ENCODE data around the gene PRKACA. TPM values are rescaled to one million over a fixed set of nuclear protein-coding genes. Genes with fewer than 3 reads are reported as not detected.
A peak's percentile ranks its signal among the peaks of the same experiment; 100 is the strongest.

PRKACA gene
- total and polyA plus RNA-seq, 10 of the 15 experiments (the other 5 are each of a cell fraction or from before 2014, with no cell fraction given): 0.53 to 68.5 (median 11.2) TPM

DNA sequence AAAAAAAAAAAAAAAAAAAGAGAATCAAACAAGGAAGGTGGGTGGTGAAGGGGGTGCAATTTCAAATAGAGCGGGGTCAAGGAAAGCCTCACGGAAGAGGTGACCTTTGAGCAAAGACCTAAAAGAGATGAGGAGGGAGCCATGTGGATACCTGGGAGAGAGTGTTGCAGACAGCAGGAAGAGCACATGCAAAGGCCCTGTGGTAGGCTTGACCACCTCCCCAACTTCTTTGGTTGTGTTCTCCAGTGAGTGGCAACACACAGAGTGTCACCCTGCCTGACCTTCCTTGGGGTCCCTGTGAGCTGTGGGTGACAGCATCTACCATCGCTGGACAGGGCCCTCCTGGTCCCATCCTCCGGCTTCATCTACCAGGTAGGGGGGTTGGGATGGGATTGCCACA, 67.0 kb downstream of the PRKACA start (continued):
- TF ChIP-seq, protein P1, sequence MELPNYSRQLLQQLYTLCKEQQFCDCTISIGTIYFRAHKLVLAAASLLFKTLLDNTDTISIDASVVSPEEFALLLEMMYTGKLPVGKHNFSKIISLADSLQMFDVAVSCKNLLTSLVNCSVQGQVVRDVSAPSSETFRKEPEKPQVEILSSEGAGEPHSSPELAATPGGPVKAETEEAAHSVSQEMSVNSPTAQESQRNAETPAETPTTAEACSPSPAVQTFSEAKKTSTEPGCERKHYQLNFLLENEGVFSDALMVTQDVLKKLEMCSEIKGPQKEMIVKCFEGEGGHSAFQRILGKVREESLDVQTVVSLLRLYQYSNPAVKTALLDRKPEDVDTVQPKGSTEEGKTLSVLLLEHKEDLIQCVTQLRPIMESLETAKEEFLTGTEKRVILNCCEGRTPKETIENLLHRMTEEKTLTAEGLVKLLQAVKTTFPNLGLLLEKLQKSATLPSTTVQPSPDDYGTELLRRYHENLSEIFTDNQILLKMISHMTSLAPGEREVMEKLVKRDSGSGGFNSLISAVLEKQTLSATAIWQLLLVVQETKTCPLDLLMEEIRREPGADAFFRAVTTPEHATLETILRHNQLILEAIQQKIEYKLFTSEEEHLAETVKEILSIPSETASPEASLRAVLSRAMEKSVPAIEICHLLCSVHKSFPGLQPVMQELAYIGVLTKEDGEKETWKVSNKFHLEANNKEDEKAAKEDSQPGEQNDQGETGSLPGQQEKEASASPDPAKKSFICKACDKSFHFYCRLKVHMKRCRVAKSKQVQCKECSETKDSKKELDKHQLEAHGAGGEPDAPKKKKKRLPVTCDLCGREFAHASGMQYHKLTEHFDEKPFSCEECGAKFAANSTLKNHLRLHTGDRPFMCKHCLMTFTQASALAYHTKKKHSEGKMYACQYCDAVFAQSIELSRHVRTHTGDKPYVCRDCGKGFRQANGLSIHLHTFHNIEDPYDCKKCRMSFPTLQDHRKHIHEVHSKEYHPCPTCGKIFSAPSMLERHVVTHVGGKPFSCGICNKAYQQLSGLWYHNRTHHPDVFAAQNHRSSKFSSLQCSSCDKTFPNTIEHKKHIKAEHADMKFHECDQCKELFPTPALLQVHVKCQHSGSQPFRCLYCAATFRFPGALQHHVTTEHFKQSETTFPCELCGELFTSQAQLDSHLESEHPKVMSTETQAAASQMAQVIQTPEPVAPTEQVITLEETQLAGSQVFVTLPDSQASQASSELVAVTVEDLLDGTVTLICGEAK (IDR thresholded peaks at IDR 0.05; ENCODE audit: borderline replicate concordance): no peak

DNA sequence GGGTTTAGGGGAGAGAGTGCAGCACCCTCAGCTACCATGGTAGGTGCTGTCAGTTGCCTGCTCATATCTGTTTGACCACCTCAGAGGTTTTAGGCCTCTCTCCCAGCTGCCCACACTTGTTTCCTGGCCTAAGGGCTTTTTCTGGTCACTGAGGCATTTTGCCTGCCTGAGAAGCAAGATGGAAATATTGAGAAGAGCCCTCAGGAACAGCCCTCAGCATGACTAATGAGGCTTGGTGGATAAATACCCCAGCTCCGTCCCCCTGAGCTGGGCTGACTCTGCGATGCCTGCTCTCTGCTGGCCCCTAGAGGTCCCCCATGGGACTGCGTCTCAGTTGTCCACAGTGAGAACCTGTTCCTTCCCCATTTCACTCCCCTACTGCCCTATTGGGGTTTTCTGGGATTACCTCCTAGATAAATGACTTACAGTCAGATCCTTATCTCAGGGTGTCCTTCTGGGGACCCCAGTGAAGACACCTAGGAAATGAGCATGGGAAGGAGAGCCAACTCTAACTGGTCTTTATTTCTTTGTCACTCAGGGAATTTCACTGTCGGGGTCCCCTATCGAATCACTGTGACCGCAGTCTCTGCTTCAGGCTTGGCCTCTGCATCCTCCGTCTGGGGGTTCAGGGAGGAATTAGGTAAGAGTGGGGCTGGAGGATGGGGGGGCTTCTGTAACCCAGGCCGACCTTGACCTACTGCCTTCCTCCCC, 69.0 kb downstream of the PRKACA start:
- POLR2A ChIA-PET: interaction anchor here (0.5 to 1.1 kb wide), 3 partner anchors 11 to 56 kb away, joined by 3 to 4 read pairs (median 4); partner anchors contain the start of gene MISP3
- H3K27ac ChIP-seq (ENCODE audit: control insufficient read depth, insufficient read depth): no peak overlapping the region
- TF ChIP-seq, protein P2, sequence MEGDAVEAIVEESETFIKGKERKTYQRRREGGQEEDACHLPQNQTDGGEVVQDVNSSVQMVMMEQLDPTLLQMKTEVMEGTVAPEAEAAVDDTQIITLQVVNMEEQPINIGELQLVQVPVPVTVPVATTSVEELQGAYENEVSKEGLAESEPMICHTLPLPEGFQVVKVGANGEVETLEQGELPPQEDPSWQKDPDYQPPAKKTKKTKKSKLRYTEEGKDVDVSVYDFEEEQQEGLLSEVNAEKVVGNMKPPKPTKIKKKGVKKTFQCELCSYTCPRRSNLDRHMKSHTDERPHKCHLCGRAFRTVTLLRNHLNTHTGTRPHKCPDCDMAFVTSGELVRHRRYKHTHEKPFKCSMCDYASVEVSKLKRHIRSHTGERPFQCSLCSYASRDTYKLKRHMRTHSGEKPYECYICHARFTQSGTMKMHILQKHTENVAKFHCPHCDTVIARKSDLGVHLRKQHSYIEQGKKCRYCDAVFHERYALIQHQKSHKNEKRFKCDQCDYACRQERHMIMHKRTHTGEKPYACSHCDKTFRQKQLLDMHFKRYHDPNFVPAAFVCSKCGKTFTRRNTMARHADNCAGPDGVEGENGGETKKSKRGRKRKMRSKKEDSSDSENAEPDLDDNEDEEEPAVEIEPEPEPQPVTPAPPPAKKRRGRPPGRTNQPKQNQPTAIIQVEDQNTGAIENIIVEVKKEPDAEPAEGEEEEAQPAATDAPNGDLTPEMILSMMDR (IDR thresholded peaks at IDR 0.05 in 2 of 3, conservative IDR thresholded peaks at IDR 0.05 in 1 of 3; ENCODE audit: control insufficient read depth in 2 of 3, extremely low read depth in 1 of 3, insufficient read depth in 1 of 3, low read depth in 3 of 3, low read length in 3 of 3): peak; percentile 73 to 95 (median 92)
- TF ChIP-seq SMC3 (IDR thresholded peaks at IDR 0.05; ENCODE audit: borderline replicate concordance, low read length) (peak; percentile 52; the same call in 1 of the 2 replicates), SIX5 (IDR thresholded peaks at IDR 0.05; ENCODE audit: low read depth, low read length, severe bottlenecking) (no peak), RAD21 (IDR thresholded peaks at IDR 0.05; ENCODE audit: insufficient read depth, low read depth, low read length) (peak; percentile 57), CBX3 (IDR thresholded peaks at IDR 0.05; ENCODE audit: borderline replicate concordance, low read depth) (no peak), YY1 (IDR thresholded peaks at IDR 0.05; ENCODE audit: low read depth, low read length) (peak; percentile 61), BMI1 (IDR thresholded peaks at IDR 0.05; ENCODE audit: borderline replicate concordance) (no peak)
- intact Hi-C loops (cut with micrococcal nuclease; ENCODE audit: unreplicated experiment): no loop called here
- H3K9me3 ChIP-seq (replicated peaks; ENCODE audit: control insufficient read depth, insufficient read depth, low read length): peaks cover 2% of the 10 kb centered on the region; the same call in 1 of the 3 replicates
- BruUV-seq (replicated peaks): no TSS peak
- CTCF ChIA-PET: interaction anchor here (0.5 to 9.2 kb wide), 17 partner anchors 10 to 168 kb away, joined by 3 to 81 read pairs (median 4); partner anchors contain the start of genes BRME1, CC2D1A, DCAF15 and IL27RA
- peak; percentile 87 for ATAC-seq
- no peak overlapping the region for H3K9ac ChIP-seq (ENCODE audit: control insufficient read depth, insufficient read depth, low read length)
- no peaks in the 10 kb centered on the region for H3K4me1 ChIP-seq (ENCODE audit: control insufficient read depth, insufficient read depth, low read length)
- no peaks in the 10 kb centered on the region for H4K20me1 ChIP-seq (ENCODE audit: control insufficient read depth, insufficient read depth)
- no peaks in the 10 kb centered on the region for H3K79me2 ChIP-seq (ENCODE audit: control insufficient read depth, insufficient read depth, low read length)
- peaks cover 17 to 18% of the 10 kb centered on the region in 2 experiments for H3K36me3 ChIP-seq (ENCODE audit: control insufficient read depth in 2 of 2, insufficient read depth in 2 of 2, low read length in 1 of 2)
- H3K4me2 ChIP-seq (ENCODE audit: control insufficient read depth, insufficient read depth): no peak overlapping the region
- SMC1A ChIA-PET (ENCODE audit: uncharacterized antibody, unreplicated experiment): interaction anchor here (0.6 to 2.3 kb wide), 5 partner anchors 11 to 168 kb away, joined by 4 to 8 read pairs (median 4); partner anchors contain the start of gene IL27RA
- WGBS (ENCODE audit: insufficient coverage, insufficient replicate concordance, low lambda C conversion rate, missing lambda C conversion rate): 65% methylated on average over 8 of the region's 8 CpGs
- DNase-seq (ENCODE audit: low read depth, low spot score): no peak
- no peak overlapping the region for H3K4me3 ChIP-seq
- RAD21 ChIA-PET (ENCODE audit: unreplicated experiment): interaction anchor here (1.0 to 1.6 kb wide), 6 partner anchors 17 to 167 kb away, joined by 3 to 8 read pairs (median 4); partner anchors contain the start of gene IL27RA
- H3K27me3 ChIP-seq (replicated peaks in 1 of 2; ENCODE audit: control insufficient read depth in 2 of 2, insufficient read depth in 2 of 2, low read length in 1 of 2): no peaks in the 10 kb centered on the region
- in situ Hi-C loops (cut with MboI): no loop called here
- FAIRE-seq: peak; percentile 89
- no peak overlapping the region for H2AFZ ChIP-seq (ENCODE audit: control insufficient read depth, low read depth, low read length)

Data from GM12878 (cell line).